Fibroblast of peridontal ligament (primary cell): ENCODE measurements around the gene ADRA2C.

Experiments
- DNase-seq: peaks from one replicate; pipeline ENCODE4 v3.0.0-alpha.2; 2010; ENCODE audit errors: extremely low read depth

Gene ADRA2C

GRCh38 chr4:3766036-3766784 is at the start of gene ADRA2C:
Gene ADRA2C, plus strand, starts transcription at chr4:3766385. Its CDS starts 222 bp downstream, at chr4:3766607.
- no peak for DNase-seq

- no peak for DNase-seq
Measured at GRCh38 chr4:3716631-3717235, 49.5 kb upstream of the ADRA2C start.

GRCh38 chr4:3717241-3717640 is 48.9 kb upstream of the ADRA2C start:
- no peak for DNase-seq

GRCh38 chr4:3718462-3718861 is 47.7 kb upstream of the ADRA2C start:
- DNase-seq, result no peak

GRCh38 chr4:3719191-3719590 is 47.0 kb upstream of the ADRA2C start:
- DNase-seq, result no peak

GRCh38 chr4:3719836-3720235 is 46.3 kb upstream of the ADRA2C start:
- DNase-seq, result no peak

GRCh38 chr4:3720466-3720865 is 45.7 kb upstream of the ADRA2C start:
- DNase-seq, result no peak

GRCh38 chr4:3721186-3721585 is 45.0 kb upstream of the ADRA2C start:
- no peak for DNase-seq

- DNase-seq, result no peak
Measured at GRCh38 chr4:3721627-3722026, 44.6 kb upstream of the ADRA2C start.

- no peak for DNase-seq
Measured at GRCh38 chr4:3722446-3723231, 43.5 kb upstream of the ADRA2C start.

- DNase-seq, result no peak
Measured at GRCh38 chr4:3723232-3723642, 42.9 kb upstream of the ADRA2C start.

GRCh38 chr4:3724319-3725231 is 41.6 kb upstream of the ADRA2C start:
- DNase-seq, result no peak

GRCh38 chr4:3725936-3726870 is 40.0 kb upstream of the ADRA2C start:
- DNase-seq, result no peak

- DNase-seq, result no peak
Measured at GRCh38 chr4:3727847-3728469, 38.2 kb upstream of the ADRA2C start.

GRCh38 chr4:3729188-3729881 is 36.9 kb upstream of the ADRA2C start:
- DNase-seq, result peak; percentile 34

GRCh38 chr4:3729882-3730226 is 36.3 kb upstream of the ADRA2C start:
- no peak for DNase-seq

- no peak for DNase-seq
Measured at GRCh38 chr4:3730422-3731190, 35.6 kb upstream of the ADRA2C start.

GRCh38 chr4:3732076-3733028 is 33.8 kb upstream of the ADRA2C start:
- no peak for DNase-seq
